Kidney glomerular epithelial cell (primary cell): ENCODE measurements around the gene ADD3.

Source experiments
- DNase-seq: peaks from one replicate; lab custom pipeline; 2025; lab: John Stamatoyannopoulos, UW

ADD3 gene

DNA sequence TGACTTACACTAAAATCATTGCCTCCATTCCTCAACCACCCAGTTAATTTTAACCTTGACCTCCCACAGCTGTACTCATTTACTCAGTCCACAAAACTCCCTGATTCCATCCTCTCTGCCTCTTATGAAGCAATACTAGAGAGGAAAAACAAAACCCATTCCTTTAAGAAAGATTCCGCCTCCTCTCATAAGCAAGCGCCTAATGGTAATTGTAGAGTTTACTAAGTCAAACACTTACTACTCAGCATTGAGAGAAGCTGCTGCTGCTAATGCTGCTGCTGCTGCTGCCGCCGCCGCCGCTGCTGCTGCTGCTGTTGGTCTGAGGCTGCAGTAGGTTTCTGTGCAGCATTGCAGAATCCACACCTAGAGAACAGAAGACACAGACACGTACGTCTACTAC lies 2.1 kb upstream of the ADD3 start:
- DNase-seq, result peak; percentile 93

DNA sequence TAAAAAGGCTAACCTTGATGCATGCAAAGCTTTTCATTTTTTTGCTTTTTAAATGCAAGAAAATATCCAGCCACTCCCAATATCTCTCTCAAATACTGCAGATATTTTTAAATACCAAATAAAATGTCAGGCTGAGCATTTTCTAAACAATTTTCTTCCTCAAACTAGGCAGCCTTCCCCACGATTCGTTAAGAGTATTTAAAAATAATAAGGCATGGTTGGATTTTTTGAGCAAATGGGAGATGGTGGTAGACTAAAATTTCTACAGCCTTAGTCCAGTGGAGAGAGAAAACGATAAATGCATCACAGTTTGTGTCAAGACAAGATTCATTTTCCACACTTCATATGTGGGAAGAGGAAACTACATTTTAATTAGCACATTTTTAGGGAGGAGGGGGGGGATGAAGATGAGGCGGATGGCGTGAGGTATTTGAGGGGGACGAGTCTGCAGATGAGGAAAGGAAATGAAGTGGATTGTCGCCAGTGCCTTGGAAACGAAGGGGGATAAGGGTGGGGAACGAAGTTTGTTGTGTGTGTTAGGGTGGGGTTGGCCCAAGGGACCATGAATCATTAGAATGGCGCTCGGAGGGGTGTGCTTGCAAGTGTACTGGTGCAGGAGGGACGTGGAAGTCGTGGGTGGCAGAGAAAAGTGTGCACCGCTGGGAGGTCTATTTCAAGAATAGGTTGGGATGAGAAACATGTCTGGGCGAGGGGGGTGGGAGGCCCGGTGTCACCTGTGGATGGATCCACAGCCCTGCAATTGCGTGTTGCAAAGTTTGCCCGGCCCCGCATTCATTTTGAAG lies 1.2 kb upstream of the ADD3 start:
- DNase-seq, result peak; percentile 53

DNA sequence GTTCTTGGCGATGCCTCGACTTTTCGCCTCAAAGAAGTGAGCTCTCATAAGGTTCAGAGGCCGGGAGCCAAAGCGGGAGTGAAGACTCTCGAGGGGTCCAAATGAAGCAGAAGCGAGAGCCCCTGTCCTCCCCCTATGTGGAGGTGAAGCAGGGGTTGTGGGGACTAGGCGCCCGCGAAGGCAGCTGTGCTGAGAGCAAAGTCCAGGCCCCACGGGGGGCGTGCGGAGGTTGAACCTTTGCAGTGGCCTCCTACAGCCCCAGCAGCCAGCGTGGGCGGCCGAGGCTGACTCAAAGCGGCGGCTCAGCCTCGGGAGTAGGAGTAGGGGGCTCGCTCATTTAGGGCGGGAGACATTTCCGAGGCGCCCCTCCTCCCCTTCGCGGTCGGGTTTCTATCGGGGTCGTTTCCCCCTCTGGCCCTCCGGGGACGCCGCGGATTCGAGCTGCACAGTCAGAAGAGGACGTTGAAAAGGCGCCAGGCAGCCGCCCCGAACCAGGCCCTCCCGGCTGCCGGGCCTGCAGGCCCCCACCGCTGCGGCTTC lies 553 bp upstream of the ADD3 start:
- no peak for DNase-seq

DNA sequence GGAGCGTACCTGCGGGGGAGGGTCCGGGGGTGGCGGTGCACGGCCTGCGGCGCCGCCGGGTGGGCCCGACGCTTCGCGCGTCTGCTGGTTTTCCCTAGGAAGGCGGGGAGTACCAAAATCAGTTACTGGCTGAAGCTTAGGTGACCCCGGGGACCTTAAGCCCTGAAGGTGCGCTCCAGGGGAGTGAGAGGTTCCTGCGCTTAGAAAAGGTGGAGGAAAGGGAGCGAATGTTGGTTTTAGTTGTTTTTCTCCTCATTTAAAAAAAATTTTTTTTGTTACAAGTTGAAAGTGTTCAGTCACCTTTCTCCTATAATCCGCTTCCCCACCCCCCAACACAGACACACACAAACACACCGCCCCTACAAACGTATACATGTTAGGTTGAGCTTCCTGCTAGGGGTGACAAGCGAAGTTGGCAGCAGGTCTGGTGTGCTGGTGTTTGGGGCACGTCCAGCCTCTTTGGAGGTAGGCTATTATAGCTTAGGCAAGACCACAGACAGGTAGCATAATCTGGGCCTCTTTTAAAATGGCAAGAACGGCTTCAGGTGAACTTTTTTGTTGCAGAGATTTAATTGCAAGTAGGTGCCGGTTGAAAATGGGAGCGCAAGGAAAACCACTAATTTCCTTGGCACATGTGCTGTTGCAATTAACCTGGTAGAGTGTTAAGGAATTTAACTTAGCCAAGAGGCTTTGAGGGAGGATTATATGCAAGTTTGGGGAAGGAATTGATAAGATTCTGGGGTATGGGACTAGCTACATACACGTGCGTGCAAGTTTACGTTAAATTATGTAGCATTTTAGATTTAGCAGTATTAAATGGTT lies 945 bp downstream of the ADD3 start:
- peak; percentile 24 for DNase-seq

DNA sequence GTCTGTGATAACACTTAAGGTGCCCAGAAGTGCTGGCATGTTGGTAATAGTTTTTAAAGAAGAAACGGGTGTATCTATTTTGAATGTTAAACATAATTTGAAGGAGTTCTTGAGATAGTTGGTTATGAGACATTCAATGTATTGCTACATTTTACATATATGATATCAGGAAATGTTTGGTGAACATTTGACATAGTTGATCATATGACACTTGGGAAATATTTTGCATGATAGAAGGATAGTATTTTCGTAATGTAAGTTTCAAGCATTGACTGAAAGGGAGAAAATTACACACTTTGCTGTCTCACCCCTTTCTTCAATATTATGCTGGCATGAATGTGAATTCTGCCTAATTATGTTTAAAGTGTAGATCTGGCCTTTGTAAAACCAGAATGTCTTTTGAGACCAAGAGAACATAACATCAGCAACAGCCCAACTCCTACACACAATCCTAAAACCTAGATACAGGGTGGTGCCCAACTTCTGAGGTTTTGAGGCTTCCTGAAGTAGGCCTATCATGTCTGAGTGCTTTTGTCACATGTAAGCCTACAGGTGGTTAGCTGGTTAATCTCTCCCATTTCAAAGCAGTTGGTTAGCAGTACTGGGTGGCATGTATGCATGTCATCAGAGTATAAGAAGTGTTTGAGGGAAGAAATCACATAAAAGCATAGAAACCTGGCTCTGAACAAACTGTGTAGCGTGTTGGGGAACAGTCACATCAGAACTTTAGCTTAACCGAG lies 2.1 kb downstream of the ADD3 start:
- no peak for DNase-seq

DNA sequence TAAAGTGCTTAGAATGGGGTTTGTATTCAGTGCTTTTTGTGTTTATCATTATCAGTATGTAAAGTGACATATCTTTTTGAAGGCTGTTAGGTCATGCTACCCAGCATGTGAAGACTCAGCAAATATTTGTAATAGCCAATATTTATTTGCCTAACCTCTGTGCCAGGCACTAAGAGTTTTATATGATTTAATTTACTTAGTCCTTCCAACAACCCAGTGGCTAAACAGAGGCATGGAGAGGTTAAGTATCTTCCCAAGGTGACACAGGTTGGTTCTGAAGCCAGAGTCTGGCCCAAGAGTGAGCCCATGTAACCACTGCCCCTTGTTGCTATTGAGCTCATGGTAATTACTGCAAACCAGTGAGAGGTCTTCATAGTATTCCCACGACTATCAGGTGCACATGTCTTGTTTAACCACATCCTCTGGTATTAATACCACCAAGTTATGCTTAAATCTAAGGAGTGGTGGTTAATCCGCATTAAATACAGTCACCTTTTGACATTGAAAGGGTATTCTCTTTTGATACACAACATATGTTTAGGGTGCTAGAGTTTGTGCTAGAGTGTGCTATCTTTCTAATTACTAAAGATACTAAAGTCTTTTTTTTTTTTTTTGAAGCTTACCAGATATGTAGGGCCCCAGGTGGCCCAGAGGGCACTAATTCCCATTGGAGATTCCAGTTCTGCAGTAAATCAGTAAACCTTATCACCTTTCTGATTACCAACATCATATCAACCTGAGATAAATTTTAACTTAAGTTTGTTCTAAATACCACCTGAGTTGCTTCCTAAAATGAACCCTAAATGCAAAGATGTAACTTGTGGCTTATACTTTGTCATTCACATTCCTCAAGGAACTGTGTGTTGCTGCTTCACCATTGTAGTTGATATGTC lies 2.9 kb downstream of the ADD3 start:
- no peak for DNase-seq

DNA sequence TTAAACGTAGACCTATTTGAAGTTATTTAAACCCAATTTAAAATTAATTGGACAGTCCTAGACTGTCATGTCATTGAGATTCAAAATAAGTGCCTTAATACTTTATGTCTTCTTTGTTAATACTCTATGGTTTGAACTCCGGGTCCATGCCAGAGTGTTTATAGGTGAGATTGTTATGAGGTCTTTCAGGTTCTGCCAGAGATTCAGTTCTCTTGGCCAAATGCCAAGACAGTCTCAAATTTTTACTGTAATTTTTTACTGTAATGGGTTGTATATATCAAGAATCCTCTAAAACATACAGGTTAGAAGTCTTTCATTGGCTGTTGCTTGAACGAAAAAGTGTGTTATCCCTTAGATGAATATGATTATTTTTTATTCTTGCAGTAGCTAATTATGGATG lies 3.9 kb downstream of the ADD3 start:
- DNase-seq, result no peak

DNA sequence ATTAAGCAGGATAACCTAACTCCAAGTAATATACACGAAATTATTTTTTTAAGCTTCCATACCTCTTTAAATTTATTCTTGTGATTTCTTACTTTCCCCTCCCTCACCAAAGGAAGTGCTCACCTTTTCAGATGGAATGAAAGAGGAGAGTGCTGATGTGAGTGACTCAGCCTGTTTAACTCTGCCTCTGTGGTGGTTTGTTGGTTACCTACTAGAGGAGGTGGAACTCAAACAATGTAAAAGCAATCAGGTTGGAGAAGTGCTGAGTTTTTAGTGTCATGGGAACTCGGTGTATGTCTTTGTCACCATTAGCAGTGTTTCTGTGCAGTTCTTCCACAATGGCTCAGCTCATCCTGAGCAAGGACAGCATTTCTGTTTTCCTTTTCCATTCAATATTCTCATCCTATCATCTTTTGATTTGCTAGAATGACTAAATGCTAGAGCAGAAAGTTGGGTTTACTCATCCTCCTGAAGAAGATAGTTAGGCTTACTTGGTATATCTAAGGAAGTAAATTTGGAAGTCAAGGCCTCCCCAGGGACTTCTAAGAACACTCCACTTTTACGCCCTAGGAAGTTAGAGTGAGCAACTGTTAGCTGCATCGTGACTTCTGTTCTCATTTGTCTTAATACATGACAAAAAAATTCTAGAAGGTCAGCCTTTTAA lies 6.0 kb downstream of the ADD3 start:
- DNase-seq, result no peak

DNA sequence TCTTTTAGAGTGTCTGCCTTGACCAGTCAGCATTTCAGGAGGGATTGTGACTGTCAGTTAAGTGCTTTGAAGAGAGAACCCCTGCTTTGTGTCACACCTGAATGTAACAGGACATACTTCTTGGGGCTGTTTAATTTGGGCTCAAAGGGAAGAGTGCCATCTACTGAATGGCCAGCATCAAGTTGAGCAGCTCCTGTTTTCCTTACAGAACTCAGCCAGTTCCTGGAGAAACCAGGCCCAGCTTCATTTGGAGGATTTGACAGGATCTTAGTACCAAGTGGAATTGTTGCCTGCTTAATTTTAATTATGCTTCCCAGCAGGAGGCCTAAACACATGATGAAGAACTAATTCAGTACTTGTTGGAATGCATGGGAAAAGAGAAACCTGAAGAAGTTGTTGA lies 8.3 kb downstream of the ADD3 start:
- no peak for DNase-seq

DNA sequence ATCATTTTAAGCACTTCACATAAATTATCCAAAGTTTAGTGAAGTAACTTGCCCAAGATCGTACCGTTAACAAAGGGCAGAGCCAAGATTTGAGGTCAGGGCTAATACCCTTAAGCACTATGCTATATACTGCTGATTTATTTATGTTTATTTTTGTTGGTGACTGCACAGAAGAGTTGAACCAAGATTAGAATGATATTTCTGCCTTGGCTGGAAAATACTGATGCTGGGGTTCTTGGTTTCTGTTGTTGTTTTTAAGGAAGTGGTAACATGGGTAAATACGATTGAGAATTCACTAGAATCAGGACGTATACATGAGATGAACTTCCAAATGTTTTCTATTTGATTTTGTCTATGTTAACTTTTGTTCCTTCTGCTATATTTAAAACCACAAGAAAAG lies 9.3 kb downstream of the ADD3 start:
- DNase-seq, result no peak

DNA sequence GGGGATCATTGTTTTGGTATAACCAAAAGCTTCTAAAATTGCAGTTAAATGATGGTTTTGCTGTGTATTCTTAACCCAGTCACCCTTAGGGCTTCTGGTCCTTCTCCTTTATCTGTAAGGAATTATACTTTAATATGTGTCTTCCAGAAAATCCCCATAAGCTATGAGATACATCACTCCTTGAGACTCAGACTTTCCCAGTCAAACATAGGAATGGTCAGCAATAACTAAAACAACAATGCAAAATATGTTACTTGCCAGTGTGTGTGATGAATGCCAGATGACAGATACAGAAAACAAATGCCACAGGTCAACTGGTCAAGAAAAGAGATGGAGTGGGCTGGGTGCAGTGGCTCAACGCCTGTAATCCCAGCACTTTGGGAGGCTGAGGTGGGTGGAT lies 10.1 kb downstream of the ADD3 start:
- DNase-seq, result no peak

DNA sequence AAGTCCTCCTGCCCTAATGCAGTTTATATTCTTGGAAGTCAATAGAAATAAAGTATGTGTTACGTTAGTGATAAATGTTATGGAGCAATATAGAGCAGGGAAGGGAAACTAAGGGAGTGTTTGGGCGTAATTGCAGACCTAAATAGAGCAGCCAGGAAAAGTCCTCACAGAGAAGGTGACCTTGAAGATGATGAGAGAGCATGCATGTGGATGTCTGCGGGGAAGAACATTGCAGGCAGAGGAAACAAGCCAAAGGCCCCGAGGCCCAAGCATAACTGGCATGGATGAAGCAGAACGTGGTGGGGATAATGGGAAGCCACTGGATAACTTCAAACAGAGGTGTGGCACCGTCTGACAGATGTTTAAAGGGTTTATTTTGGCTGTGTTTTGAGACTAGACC lies 12.5 kb downstream of the ADD3 start:
- DNase-seq, result no peak

DNA sequence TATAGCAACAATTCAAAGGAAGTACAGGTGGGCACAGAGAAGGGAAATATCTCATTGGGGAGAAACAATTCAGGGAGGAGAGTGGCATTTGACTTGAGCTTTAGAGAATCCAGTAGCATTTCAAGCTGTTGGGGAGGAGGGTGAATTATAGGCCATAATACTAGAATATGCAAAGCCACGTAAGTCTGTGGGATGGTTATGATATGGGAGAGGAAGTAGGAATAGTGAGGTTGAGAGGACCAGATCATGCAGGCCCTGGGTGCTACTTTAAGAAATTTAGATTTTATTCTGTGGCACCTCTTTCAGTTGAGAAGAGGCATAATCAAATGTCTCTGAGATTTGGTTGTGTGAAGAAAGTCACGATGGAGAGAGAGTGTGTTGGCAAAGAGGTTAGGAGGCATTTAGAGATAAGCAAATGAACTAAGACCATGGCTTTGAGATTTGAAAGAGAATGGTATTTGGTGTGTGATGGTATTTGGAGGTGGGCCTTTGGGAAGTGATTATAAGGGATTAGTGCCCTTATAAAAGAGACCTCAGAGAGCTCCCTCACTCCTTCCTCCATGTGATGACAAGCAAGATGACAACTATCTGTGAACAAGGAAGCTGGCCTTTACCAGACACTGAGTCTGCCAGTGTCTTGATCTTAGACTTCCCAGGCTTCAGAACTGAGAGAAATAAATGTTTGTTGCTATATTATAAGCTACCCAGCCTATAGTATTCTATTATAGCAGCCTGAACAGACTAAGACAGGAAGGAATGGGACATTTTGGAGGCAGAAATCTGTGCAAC lies 15.1 kb downstream of the ADD3 start:
- DNase-seq, result no peak

DNA sequence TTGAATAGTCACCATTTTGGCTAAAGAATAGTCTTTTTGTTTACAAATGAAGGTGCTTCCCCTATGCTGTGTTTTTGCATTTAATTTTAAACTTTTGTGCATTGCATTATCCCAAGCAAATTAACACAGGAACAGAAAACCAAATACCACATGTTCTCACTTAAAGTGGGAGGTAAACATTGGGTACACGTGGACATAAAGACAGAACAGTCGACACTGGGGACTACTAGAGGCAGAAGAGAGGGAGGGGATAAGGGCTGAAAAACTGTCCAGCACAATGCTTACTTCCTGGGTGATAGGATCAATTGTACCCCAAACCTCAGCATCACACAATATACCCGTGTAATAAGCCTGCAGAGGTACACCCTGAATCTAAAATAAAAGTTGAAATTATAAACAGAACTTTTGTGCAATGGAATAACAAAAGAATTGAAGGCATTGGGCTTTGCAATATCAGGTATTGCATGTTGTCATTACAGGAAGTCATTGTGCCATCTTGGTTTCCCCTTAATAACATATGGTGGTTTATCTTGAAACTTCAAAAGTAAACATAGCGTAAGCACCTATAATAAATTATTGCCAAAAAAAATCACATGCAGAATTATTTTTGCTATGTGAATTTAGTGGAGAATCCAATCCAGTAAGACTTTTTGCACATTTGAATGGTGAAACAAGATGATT lies 16.1 kb downstream of the ADD3 start:
- no peak for DNase-seq

DNA sequence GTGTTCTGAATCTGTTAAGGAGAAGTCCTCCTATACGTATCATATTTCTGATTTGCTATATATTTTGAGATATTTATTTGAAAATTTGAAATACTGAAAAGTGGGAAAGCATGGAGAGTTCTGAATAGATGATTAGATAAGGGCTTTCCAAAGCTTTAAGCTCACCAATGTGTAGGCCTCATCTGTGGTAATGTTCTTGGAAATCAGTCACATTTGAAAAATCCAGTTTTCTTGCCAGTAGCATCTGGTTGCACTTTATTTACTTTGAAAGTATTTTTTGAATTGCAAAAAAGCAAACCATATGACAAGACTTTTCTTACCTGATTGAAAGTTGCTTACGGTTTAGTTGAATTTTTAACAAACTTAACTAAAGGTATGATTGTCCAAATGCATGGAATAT lies 21.7 kb downstream of the ADD3 start:
- DNase-seq, result no peak

DNA sequence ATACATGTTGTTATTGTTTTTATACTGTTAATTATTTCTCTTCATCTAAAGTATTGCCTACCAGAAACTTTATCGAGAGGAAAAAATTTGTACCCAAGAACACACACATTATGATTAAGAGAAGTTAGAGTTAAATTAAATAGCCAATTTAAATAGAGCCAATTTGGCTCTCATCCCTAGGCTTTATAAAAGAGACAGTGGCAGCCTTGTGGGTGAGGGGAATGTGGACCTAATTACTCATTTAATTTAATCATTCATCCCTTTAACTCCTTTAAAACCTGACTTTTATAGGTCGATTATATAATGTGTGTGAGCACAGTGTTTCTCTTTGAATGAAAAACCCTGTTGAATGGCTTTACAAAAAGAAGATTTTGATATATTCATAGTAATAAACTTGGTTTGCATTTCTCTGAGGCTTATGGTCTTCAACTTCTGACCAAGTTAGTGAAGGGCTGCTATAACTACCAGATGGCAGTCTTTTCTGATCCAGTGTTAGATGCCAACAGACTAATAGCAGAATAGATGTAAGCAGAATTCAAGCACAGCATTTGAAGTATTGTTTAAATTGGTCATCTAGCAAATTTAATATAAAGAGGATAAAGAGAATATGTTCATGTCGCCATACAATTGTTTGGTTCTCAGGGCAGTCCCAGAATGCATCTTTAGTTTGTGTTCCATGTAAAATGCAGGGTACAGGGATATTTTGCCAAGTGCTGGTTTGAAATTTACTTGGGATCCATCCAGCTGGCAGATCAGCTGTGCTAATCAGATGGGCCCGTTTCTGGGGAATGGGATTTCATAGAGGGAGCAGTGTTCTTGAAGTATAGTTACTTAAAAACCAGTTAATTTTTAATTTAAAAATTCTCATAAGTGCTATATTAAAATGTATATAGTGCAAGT lies 25.3 kb downstream of the ADD3 start:
- no peak for DNase-seq

DNA sequence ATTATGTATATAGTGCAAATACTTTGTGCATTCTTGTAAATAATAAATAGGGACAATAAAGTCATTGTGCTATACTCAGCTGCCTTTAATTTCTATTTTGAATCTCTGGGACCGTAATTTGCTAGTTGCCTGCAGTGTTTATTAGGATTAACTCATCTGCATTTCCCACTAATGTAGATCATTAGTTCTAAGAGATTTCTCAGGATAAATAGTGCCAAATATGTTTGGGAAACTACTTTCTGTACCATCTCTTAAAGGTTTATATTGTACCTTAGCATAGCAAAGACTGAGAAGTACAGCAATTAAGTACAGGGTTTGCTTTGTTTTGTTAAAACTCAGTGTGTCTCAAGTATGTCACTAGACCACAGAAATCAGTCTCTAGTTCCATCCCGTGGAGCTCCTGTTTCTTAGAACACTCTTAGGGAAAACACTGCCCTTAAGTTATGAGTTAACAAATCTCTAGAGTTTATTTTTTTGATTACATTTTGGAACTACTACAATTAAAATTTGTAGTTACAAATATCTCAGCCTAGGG lies 26.0 kb downstream of the ADD3 start:
- DNase-seq, result no peak

DNA sequence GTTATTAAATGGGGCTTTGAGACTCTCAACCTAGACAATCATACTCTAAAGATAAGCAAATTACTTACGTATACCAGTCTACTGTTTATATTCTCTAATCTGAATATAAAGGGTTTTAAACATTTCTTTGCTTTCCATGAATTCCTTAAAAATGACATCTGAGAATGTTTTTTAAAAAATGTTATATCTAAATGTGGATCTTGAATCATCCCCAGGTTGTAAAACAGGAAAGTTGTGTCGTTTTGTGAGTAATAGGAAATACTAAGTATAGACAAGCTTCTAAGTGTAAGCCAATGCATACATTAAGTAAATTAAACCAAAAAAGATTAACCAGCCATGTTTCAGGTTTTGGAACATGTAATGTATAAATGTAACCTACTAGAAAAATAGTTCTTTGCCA lies 26.8 kb downstream of the ADD3 start:
- no peak for DNase-seq
